Renal cortex interstitium (tissue), 11 donors: ENCODE measurements around the gene RC3H1. TPM values are rescaled to one million over a fixed set of nuclear protein-coding genes. Genes with fewer than 3 reads are reported as not detected.
"Not testable (repeated sequence)": the region's sequence is repeated elsewhere in the genome, so short reads cannot be mapped to it uniquely, and the experiment has no call there.

Source experiments
- DNase-seq, 11 donors: peaks; one replicate each; pipeline ENCODE4 v3.0.0-alpha.2; 2013; ENCODE audit warnings: low read depth in 9 of 11, low spot score in 4 of 11; ENCODE audit errors: extremely low read depth in 1 of 11
- polyA plus RNA-seq, 3 donors: library from polyadenylated mRNA; unstranded; fragments of 120-200 nt; gene quantifications; one replicate each; pipeline ENCODE4 v1.2.1, GENCODE V29; 2013; ENCODE audit not compliant: insufficient read length in 3 of 3

The RC3H1 gene
- polyA plus RNA-seq, 3 donors: 11.8 to 15.3 (median 13.8) TPM

GRCh38 chr1:173993948-173994347 lies 28.2 kb downstream of the RC3H1 start:
- DNase-seq: not testable (repeated sequence)

DNA sequence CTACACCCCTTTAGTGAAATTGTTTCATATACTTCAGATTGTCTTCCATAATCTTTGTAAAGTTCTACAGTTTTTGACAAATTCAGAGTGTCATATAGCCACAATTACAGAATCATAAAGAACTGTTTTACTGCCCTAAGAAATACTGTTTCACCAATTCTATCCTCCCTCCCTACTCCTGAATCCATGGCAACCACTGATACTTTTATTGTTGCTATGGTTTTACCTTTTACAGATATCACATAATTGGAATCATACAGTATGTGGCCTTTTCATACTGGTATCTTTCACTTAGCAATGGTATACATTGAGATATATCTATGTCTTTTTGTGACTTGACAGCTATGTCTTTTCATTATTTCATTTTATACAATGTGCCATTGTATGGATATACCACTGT lies 34.1 kb downstream of the RC3H1 start:
- no peak for DNase-seq

DNA sequence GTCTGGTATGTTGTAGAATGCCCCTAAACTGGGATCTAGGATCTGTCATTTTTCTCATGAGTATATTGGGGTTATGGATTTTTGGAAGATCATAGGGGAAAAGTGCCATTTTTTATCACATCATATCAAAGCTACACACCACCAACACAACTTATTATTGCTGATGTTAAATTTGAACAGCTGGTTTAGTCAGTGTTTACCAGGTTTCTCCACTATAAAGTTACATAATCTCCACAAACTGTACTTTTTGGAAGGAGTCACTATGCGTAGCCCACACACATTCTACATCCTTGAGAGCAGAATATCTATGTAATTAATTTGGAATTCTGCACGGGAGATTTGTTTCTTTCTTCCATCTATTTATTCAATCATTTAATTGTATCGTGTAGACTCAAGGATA lies 35.2 kb downstream of the RC3H1 start:
- no peak for DNase-seq

- no peak for DNase-seq
Measured at GRCh38 chr1:173970252-173970651, 51.9 kb downstream of the RC3H1 start.

GRCh38 chr1:173965896-173966295 lies 56.3 kb downstream of the RC3H1 start:
- not testable (repeated sequence) for DNase-seq

DNA sequence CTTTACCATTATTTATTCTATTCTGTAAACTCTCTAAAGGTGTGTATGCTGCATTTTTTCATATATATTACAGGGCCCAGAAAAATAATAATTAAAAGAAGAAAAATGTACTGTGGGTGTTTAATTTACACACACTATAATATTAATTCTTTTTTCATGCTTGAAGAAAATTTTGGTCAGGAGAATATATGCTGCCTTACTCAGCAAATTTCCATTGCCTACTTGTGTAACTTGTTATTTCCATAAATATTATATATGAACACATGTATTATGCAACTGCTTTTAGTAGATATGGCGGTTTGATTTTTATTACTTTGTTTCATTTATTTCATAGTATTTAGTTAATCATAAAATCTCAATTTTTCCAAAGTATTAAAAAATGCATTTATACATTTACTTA lies 58.7 kb downstream of the RC3H1 start:
- no peak for DNase-seq

DNA sequence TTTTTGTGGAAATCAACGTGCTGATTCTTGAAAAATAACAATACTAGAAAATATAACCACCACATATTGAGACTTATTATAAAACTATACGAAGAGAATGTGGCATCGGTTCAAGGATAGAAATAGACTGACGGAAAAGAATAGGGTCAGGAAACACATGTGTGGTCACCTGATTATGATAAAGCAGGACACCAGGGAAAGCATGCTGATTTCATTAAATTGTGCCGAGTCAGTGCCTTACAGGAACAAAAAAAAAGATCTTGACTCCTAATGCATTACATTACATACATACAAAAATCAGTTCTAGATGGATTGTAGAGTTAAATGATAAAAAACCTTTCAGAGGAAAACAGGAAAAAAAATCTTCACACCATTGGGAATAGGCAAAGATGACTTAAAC lies 61.5 kb downstream of the RC3H1 start:
- no peak for DNase-seq

- DNase-seq: no peak
Measured at GRCh38 chr1:173954179-173954578, 68.0 kb downstream of the RC3H1 start.

GRCh38 chr1:173948594-173948993 lies 73.6 kb downstream of the RC3H1 start:
- no peak for DNase-seq

DNA sequence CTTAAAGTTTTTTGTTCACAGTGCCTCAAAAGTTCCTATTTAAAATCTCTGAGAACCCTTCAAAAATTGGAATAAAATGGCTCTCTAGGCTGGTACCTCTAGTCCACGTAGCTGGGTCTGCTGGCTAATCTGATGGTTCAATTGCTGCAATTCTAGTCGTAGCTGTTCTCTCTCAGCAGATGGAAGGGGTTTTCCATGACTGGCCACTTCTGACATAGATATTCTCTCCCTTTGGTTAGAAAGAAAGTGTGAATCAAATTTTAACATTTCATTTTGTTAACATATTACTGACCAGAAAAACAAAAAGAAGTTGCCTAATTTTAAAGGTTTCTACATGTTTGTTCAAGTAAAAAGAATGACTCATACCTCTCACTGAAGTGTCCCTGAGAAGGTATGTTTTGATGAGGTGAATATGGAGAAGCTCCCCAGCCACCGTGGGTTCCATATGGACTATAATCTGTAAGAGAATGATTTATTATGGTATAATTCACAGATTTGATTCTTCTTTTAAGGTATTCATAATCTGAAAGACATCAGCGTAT lies 75.7 kb downstream of the RC3H1 start:
- no peak for DNase-seq

DNA sequence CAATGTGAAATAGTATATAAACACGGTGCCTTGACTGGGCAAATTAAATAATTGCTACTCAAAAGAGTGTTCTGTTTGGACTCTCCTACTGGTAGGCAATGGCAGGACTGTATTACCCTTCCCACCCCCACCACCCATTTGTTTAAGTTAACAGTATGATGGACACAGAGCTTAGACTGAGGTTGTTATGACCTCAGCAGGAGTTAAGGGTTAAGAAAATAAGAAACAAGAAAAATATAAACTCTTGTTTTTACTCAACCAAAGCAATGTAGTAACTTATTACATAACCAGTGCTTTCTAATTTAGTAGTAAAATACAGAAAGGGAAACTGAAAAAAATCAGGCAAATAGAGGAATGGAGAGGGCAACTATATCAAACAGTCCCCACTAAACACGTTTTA lies 85.1 kb downstream of the RC3H1 start:
- no peak for DNase-seq

DNA sequence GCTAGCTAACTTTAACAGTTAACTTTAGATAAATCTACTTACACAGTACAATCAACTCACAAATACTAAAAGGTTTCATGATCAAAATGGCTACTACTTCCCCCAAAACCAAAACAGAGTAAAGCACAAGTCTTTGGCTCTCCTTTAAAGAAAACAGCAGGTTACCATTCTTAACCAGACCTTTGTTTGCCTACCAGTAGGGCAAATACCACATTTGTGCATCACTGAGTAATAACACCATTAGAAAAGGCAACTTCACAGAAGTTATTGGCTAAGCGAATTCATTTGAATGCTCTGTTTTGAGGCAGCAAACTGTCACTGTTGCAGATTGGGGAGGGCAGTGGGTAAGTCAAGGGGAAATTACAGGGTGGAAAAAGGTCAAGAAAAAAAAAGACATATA lies 87.7 kb downstream of the RC3H1 start:
- no peak for DNase-seq

DNA sequence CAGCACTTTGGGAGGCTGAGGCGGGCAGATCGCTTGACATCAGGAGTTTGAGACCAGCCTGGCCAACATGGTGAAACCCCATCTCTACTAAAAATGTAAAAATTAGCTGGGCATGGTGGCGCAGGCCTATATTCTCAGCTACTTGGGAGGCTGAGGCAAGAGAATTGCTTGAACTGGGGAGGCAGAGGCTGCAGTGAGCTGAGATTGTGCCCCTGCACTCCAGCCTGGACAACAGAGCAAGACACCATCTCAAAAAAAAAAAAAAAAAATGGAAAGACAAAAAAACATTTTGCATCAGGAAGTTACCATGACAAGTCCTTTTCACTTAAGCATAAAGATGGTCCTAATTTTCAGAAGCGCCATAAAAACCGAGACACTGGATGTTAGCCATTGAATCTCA lies 91.6 kb downstream of the RC3H1 start:
- not testable (repeated sequence) for DNase-seq

DNA sequence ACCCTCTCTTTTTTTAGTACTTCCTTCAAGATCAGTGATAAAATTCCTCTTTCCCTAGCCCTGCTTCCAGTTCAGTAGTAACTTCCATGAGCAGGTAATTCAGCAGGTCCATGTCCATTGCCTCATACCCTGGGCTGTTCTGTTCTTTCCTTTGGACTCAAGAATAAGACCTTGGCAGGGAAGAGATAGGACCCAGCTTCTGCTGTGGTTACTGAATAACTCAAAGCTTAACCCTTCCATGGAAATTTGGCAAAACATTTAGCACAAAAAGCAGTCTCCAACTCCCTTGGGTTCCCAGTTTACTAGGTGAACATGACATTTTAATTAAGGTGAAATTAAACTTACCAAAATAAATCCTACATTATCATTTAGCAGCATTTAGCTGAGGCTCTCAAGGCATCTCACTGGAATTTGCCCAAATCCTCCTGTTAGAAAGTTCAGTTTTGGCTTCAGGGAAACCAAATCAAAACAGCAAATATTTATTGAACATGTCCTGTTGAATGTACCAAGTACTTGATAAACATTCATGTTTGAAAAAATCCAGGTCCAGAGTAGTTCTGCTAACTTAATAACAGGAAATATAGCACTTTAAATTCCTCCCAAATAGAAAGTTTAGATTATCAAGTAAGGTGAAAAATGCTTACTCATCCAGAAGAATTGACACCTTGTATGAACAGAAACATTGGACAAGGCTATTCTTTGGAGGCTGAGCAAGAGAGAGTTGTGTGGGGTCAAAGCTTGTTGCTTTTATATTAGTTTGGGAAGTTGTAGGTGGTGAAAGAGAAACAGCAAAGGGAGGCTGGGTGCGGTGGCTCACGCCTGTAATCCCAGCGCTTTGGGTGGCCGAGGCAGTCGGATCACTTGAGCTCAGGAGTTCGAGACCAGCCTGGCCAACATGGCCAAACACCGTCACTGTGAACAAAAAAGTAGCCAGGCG lies 96.6 kb downstream of the RC3H1 start:
- DNase-seq: no peak

DNA sequence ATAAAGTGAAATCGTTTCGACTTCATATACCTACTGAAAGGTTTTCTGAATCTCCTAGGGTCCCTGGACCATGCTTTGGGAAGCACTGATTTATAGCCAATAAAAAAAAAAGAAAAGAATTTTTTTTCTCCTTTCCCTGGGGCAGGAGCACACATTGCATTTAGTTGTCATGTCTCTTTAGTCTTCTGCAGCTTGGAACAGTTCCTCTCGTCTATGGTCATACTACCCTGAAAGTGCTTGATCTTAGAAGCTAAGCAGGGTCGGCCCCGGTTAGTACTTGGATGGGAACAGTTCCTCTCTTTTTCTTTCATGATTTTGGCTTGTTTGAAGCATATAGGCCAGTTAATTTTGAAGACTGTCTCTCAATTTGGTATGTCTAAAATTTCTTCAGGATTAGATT lies 101.3 kb downstream of the RC3H1 start:
- no peak for DNase-seq

DNA sequence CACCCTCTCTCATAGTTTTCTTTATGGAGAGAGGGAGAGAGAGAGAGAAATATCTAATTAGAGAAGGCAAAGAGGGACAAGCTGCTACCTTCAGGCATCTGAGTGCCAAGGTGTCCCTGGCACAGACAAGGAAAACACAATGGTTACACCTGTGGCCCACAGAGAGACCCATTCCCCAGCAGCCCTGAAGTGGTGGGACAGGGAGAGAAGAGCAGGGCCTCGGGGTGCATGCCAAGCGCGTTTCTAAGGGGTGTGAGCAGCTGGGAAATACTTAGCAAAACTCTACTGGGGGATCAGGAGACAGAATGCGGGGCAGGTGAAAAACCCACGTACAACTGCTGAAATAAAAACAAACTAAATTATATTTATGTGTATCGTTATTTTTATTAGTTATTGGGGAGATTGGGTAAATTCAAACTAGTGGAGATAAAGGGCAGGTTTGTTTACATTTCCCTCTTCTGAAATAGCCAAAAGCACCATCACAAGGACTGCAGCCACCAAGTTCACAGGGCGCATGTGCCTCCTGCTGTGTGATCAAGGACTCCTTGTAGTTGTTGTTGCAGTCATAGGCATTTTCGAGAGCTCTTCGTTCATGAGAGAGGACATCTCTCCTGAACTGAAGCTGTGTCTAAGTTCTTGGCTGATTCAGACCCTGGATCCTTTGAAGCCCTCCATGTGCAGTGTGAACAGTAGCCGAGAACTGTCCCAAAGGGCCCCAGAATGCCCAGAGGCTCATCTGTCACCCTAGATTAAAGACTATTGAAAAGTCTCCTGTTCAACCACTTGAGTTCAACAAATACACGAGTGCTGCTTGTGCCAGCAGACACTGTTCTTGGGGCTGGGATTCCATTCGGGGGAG lies 104.3 kb downstream of the RC3H1 start:
- no peak for DNase-seq

- DNase-seq: no peak
Measured at GRCh38 chr1:173917149-173917548, 105.0 kb downstream of the RC3H1 start, which contains the start of gene SERPINC1. Gene SERPINC1, minus strand, starts transcription at chr1:173917327. Its CDS starts 68 bp downstream, at chr1:173917259.

DNA sequence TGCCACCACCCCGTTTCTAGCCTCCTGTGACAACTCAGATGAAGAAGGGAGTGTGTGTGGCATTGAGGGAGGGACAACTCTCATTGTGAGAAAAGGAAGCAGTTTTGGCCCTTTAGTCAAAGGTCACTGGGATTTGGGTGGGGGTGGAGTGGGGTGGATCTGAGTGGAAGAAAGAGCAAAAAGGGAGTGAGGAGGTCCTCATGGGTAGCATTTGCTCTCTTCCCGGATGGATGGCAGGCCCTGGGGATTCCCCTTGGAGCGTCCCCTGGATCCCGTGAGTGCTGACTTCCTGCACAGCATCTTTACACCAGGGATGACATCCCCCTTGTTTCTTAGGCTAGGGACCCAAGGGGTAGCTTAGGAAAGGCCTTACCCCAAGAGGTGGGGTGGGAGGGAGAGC lies 105.5 kb downstream of the RC3H1 start:
- no peak for DNase-seq

DNA sequence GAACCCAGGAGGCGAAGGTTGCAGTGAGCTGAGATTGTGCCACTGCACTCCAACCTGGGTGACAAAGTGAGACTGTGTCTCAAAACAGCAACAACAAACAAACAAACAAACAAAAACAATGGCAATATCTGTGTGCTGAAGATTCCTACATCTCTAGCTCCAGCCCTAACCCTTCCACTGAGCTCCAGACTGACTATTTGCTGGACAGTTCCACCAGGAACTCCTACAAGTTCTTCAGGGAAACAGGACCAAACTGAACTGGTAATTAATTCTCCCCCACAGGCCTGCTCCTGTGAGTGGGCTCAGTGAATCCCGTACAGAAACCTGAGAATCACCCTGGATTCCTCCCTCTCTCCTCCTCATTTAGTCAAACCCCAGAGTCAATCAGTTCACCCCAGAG lies 106.6 kb downstream of the RC3H1 start:
- no peak for DNase-seq

DNA sequence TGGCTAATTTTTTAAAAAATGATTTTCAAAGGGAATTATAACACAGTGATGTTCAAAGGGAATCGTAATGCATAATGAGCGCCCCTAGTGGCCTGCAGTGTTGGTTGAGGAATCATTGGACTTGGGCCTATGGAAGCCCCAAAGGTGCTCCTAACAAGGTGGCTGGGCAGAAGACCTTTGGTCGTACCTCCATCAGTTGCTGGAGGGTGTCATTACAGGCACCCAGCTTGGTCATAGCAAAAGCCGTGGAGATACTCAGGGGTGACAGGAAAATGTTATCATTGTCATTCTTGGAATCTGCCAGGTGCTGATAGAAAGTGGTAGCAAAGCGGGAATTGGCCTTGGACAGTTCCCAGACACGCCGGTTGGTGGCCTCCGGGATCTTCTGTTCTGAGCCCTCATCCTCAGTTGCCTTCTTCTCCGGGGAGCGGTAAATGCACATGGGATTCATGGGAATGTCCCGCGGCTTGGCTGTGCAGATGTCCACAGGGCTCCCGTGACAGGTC lies 107.7 kb downstream of the RC3H1 start:
- no peak for DNase-seq
